HK-2 (cell line): ENCODE results near the gene EGF.
A peak's percentile ranks its signal among the peaks of the same experiment; 100 is the strongest.
"Not testable (repeated sequence)": the region's sequence is repeated elsewhere in the genome, so short reads cannot be mapped to it uniquely, and the experiment has no call there.

Experiments
- DNase-seq: peaks from one replicate; pipeline ENCODE4 v3.0.0-alpha.2; 2018; ENCODE audit not compliant: unreplicated experiment

Gene EGF

DNA sequence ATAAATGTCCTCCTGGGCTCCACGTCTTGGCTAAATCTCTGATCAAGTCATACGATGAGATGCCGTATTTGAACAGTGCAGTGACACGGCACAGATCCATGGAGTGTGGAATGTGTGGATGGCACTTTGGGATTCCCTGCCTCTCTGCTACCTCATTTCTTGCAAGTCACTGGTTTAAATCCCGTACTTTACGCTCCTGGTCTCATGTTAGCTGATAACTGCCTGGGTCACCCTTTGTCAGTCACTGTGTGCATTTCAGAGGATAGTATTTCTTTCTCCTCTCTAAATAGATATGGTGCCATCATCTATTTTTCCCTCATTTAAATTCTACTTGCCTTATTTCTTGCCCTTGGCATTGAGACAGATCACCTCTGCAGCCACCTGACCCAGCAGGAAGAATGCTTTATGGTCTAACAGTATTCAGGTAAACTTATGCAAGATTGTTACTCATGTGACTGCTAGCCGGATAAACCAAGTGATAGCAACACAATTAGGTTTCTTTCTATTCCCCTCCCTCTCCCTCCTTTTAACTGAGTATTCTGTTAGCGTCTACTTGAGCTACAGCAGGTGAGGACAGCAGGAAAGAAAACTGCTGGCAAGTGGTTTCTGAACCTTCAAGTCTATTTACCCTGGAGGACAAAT is 2.8 kb downstream of the EGF start:
- DNase-seq: no peak

DNA sequence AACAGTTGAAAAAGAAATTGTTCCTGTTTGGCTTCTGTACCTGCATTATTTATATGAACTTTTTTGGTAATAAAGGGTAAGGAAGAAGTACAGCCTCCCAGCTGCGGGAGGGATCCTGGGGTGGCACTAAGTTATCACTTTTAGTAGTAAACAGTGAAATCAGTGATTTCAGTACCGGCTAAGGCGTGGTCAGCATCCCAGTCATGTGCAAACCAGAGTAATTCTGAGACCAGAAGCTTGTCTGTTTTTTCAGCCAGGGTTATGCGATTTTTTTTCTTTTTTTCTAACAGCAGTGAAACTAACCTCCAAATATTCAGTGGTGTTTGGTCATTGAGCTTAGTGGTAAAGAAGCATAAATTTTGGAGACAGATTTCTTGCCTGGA is 3.3 kb downstream of the EGF start:
- DNase-seq: no peak

DNA sequence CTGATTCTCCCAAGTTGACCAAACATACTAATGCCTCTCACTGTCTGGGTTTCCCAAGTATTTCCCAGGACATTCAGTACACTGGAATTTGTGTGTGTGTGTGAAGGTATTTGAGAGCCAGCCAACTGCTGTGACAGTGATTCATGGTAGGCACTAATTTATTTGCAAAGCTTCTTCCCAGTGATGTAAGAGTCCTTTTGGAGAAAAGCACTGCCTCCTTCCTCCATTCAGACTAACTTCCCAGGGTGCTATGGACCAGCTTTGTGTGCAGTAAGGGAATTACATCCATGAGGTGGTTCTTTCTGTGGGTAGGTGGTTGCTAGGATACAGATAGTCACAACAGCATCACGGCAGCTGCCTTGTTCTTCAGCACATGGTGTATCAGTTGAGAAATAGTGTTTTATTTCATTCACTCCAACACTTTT is 8.7 kb downstream of the EGF start:
- DNase-seq: peak; percentile 47

DNA sequence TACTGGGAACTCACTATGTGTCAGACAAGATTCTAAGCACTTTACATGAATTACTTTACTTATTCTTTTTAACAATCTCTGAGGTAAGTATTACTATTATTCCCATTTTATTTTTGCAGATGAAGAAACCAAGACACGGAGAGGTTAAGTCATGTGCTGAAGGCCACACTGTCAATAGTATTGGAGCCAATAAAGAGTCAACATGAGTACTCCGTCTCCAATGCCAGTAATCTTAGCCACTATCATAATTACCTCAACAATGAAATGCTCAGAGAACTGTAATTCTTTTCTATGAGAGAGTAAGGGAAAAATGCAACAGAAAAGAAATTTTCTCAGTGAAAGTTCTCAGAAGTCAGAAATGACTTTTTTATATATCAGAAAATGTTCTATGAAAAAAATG is 12.7 kb downstream of the EGF start:
- DNase-seq: no peak

DNA sequence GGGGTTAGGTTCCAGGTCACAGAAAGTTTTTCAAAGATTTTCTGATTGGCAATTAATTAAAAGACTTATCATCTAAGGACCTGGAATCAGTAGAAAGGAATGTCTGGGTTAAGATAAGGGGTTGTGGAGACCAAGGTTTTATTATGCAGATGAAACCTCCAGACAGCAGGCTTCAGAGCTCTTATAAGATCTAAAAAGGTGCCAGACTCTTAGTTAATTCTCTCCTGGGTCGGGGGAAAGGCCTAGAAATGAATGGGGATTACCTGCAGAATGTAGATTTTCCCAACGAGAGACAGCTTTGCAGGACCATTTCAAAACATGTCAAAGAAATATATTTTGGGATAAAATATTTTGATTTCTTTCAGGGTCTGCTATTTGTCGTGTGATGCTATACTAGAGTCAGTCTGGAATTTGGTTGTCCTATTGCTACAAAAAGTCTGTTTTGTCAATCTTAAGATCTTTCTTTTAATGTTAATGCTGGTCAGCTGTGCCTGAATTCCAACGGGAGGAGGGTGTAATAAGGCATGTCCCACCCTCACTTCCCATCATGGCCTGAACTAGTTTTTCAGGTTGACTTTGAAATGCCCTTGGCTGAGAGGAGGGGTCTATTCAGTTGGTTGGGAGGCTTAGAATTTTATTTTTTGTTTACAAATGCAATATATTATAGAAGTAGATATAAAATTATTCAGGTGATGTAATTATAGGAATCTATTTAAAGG is 15.8 kb downstream of the EGF start:
- DNase-seq: no peak

DNA sequence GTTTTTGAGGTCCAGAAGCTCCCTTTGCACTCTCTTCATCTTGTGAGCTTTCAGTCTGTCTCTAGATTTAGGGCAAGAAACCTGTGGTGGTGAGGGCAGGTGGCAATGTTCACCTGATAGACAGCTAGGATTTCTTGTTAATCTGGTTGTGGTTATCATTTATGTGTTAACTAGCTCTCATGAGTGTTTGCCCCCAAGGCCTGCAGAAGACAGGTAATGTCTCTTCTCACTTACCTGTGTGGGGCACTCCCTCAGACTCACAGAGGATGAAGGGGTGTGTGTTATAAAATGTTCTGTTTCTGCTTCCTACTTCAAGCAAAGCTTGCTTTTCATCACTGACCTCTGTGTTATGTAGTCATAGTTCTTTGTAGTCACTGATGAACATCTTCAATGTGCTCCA is 17.8 kb downstream of the EGF start:
- DNase-seq: no peak

GRCh38 chr4:109930872-109931271 is 18.2 kb downstream of the EGF start:
- no peak for DNase-seq

DNA sequence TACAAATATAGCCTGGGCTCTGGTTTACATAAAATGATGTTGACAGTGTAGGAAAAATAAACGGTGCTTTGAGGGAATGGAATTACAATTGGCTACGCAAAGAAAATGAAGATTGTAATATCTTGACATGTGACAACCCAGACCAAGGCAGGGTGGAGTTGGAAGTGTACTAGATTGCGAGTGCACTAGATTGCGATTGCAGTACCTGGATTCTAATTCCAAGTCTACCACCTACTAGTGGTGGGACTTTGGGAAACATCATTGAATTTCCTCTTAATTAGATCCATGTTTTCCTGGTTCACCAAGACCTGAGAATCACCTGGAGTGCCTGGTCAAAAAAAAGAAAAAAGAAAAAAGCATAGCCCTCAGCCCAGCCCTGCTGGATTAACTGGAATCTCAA is 18.6 kb downstream of the EGF start:
- no peak for DNase-seq

DNA sequence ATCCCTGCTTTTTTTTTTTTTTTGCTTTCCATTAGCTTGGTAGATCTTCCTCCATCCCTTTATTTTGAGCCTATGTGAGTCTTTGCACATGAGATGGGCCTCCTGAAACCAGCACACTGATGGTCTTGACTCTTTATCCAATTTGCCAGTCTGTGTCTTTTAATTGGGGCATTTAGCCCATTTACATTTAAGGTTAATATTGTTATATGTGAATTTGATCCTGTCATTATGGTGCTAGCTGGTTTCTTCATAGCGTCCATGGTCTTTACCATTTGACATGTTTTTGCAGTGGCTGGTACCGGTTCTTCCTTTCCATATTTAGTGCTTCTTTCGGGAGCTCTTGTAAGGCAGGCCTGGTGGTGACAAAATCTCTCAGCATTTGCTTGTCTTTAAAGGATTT is 24.7 kb downstream of the EGF start:
- DNase-seq: not testable (repeated sequence)

- DNase-seq: no peak
Observed at GRCh38 chr4:109939190-109939589, 26.5 kb downstream of the EGF start.

GRCh38 chr4:109942292-109942926 is 29.7 kb downstream of the EGF start:
- no peak for DNase-seq

GRCh38 chr4:109943745-109944144 is 31.1 kb downstream of the EGF start:
- DNase-seq: no peak

- DNase-seq: no peak
Observed at GRCh38 chr4:109944591-109944990, 31.9 kb downstream of the EGF start.

- DNase-seq: no peak
Observed at GRCh38 chr4:109945056-109945455, 32.4 kb downstream of the EGF start.

DNA sequence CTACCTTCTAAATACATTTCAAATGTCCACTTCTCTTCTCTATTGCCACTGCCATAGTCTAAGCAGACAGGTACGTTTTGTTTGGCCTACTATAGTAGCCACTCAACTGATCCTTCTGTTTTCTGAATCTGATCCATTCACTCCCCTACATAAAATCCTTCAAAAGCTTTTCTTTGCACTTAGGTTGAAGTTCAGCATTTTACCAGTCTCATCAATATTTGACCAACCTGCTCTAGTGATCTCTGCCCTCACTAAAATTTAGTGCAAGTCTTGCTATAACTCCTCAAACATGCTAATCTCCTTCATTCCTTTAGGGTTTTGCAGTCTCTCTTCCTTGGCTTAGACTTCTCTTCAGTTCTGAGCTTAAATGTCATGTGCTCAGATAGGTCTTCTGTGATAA is 33.4 kb downstream of the EGF start:
- no peak for DNase-seq

GRCh38 chr4:109947457-109947856 is 34.8 kb downstream of the EGF start:
- DNase-seq: no peak

DNA sequence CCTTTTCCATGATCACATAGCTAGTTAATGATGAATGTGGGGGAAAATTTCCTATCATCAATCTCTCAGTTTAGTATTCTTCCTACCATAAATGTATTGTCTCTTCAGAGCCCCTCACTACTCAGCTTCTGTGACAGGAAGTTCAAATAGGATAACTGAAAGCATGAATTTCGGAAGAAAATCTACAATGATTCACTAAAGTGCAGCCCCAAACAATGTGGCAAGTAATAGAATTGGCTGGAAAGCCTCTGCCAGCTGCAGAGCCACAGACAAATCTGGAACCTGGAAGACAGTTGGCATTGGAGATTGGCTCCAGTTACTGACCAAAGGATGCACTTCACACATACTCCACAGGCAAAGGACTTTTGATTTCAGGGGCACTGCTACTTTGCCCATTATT is 35.2 kb downstream of the EGF start:
- DNase-seq: no peak

- not testable (repeated sequence) for DNase-seq
Observed at GRCh38 chr4:109949099-109949718, 36.5 kb downstream of the EGF start.

- DNase-seq: no peak
Observed at GRCh38 chr4:109952612-109953011, 39.9 kb downstream of the EGF start.

- DNase-seq: no peak
Observed at GRCh38 chr4:109953556-109953955, 40.9 kb downstream of the EGF start.

GRCh38 chr4:109955146-109955545 is 42.5 kb downstream of the EGF start:
- DNase-seq: no peak

DNA sequence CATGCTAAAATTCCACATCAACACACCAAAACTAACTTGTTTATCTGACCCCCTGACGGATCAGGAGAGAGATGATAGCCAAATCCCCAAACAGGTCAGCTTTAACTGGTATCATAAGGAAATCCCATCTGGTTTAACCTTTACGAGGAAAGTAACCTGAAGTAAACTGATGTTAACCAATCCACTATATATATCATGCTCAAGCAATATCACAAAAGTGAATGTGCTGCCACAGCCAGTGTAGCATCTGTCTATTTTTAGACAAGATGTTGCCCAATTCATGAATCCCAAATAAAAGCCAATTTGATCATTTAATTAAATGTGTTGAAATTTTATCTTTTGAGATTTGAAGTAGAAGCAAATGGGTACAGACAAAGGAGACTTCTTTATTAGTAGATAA is 44.5 kb downstream of the EGF start:
- DNase-seq: no peak

- DNase-seq: no peak
Observed at GRCh38 chr4:109959195-109959594, 46.5 kb downstream of the EGF start.
